GM18502 (cell line): ENCODE measurements around the gene UCHL1.

Source experiments
- ATAC-seq: cut with Tn5 transposase; IDR thresholded peaks from one replicate; pipeline ENCODE4 v1.9.1; 2021; ENCODE audit warnings: mild to moderate bottlenecking; ENCODE audit not compliant: unreplicated experiment, poor library complexity

The UCHL1 gene

DNA sequence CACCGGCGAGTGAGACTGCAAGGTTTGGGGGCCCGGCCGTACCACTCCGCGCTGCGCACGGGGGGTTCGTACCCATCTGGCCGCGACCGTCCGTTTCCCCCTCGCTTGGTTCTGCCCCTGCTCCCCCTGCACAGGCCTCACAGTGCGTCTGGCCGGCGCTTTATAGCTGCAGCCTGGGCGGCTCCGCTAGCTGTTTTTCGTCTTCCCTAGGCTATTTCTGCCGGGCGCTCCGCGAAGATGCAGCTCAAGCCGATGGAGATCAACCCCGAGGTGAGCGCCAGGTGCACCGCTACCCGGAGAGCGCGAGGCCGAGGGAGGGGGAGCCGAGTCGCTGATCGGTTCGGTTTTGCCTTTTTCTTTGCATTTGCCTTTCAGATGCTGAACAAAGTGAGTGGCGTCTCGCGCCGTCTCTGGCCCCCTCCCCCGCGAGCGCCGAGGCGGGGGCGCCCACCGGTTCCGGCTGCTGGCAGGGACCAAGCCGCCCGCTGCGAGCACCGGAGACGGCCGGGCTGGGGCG lies at the start of gene UCHL1:
TSS of gene UCHL1 (plus strand) at position 189 of the 517 bp plus-strand sequence. CDS start at position 238, 49 bp downstream.
- peak; percentile 68 for ATAC-seq

DNA sequence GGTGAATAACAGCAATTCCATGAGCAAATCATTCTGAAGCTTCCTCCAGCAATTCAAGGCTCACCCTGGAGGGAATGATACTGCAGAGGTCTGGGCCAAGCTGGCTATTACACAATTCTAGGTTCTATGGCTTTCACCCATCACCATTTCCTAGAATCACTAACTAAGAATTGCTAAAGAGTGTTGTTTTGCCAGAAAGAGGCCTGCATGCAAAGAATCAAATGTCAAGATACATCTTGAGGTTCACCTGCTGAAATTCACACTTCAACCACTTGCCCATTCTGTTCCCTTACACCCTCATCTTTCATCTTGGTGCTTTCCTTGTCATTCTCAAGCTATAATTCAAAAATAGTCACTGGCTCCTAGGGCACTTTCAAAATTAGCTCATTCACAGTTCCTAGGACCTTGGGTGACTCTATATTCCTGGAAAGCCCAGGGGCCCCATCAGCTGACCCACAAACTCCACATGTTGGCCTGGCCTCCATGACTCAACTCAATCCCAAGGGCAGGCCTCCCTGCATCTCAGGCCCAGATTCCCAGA lies 49.4 kb upstream of the UCHL1 start:
- no peak for ATAC-seq

DNA sequence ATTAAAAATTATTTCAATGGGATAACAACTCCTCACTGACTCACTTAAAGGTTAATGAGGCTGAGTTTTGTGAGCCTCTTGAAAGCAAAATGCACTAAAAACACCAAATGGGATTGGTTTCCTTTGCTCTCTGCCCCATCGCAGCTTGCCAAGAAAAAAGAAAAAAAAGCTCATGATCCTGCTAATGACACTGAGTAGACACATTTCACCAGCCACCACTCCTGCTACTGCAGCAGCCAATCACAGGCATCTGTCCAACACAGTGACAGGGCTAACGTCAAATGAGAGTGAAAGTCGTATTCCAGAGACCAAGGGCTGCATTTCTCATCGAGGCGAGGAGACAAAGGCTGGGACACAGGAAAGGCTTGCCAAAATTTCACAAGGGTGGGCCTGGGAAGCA lies 47.5 kb upstream of the UCHL1 start:
- ATAC-seq: no peak

DNA sequence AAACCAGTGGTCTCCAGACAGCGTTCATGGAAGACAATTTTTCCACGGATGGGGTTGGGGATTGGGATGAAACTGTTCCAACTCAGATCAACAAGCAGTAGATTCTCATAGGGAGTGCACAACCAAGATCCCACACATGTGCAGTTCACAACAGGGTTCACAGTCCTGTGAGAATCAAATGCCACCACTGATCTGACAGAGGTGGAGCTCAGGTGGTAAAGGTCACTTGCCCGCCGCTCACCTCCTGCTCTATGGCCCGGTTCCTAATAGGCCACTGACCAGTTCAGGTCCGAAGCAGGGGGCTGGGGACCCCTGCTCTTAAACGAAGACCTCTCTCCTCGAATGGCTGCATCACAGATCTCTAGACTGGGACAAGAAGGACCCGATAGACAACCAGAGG lies 46.8 kb upstream of the UCHL1 start:
- no peak for ATAC-seq

- no peak for ATAC-seq
Measured at GRCh38 chr4:41211951-41212615, 44.6 kb upstream of the UCHL1 start.

DNA sequence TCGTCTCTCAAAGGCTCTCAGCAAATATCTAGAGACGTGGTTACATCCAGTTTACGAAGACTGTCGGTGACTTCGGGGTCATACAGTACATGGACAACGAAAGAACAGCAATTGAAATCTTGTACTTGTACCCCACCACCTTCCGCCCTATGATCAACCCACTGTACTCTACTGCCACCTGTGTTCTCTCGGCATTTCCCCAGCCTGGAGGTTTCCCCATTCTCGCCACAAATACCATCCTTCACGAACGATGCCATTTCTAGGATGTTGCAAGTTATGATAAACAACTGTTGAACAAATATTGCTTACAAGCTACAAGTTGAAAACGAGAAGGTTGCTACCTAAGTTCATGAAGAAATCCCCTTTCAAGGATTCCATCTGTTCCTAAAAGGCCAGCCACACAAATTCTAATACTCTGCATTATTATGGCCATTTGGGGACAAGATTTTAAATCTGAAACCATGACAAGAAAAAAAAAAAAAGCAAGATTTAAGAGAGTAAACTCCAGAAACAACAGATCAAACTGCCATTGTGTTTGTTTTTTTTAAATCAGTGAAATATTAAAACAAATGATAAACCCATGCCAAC lies 44.0 kb upstream of the UCHL1 start:
- no peak for ATAC-seq

GRCh38 chr4:41213625-41214135 lies 43.0 kb upstream of the UCHL1 start:
- ATAC-seq: peak; percentile 11

GRCh38 chr4:41214136-41214824 lies 42.4 kb upstream of the UCHL1 start, which contains the start of gene APBB2:
TSS of gene APBB2 (minus strand) at chr4:41214542. CDS start at chr4:41033254, 181,288 bp downstream.
- peak; percentile 61 for ATAC-seq

GRCh38 chr4:41214825-41215146 lies 41.9 kb upstream of the UCHL1 start:
- no peak for ATAC-seq

- no peak for ATAC-seq
Measured at GRCh38 chr4:41215155-41215554, 41.6 kb upstream of the UCHL1 start.

DNA sequence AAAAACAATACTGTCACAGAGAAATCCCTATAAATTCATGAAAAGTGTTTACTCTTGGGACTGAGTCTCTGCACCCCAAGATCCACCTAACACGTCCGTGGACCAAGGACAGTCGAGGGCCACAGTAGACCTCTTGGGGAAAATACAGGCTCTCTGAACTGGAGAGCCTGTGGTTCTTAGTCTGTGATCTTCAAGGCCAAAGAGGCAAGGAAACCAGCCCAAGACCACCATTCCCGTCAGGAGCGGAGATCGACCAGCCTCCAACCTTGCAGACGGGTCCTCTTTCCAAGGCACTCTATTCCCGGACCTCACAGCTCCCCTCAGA lies 40.8 kb upstream of the UCHL1 start:
- no peak for ATAC-seq

DNA sequence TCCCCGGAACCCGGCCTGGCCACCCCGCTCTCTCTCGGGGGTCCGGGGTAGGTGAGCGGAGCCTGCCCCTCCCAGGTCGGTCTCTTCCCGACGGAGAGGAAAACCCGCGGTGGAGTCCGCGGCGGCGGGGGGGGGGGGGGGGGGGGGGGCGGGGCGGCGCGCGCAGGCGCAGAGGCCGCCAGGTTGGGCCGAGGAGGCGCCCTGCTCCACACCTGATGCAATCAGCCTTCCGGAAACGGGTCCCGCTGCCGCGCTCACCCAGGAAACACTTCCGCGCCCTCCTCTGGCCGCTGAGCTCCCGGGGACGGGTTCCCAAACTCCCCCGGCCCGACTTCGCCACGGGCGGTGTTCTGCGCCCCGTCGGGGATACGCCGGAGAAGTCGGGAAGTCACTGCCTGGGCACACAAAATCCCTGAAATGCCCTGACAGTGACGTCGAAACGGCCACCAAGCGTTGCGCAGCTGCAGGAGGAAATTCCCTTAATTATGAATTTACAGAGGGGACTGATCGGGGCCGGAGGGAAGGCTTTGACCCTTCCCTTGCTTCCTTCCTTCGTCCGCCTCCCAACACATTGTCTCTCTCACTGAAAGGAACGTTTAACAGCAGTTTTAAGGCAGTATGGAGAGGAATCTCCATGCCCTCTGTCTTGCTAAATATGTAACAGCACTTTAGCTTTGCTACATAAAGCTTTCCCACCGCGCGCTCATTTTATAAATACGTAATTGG lies 40.3 kb upstream of the UCHL1 start:
- ATAC-seq: peak; percentile 60

DNA sequence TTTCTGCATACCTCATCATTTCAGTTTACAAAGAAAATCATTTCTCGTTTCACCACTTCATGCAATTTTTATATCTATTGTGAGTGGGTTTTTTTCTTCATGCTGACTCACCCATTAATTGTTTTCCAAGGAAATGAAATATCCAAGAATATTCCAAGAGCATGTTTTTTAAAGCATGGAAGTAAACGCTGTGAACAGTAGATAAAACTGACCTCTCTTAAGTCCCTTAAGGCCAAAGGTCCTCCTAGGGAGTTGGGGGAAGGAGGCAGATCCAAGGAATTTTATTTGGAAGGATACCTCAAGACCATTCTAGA lies 39.8 kb upstream of the UCHL1 start:
- ATAC-seq: no peak

DNA sequence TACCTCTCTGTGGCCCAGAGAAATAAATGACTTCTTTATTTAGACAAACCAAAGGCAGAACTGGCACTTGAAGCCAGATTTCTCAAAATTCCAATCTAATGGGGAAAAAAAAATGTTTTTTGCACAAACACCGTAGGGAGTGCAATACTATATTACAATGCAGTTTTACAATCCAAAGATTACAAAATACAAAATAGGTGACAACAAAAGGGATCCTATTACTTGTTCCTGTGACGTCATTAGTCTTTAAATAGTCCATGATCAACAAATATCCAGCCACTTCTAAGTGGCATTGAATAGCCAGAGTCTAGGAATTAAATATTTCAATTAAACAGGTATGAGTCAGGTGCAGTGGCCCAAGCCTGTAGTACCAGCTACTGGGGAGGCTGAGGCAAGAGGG lies 39.4 kb upstream of the UCHL1 start:
- ATAC-seq: no peak

- no peak for ATAC-seq
Measured at GRCh38 chr4:41218703-41219102, 38.0 kb upstream of the UCHL1 start.

GRCh38 chr4:41219421-41219950 lies 37.2 kb upstream of the UCHL1 start:
- ATAC-seq: no peak

GRCh38 chr4:41221850-41222645 lies 34.7 kb upstream of the UCHL1 start:
- no peak for ATAC-seq

GRCh38 chr4:41227902-41228301 lies 28.8 kb upstream of the UCHL1 start:
- no peak for ATAC-seq

GRCh38 chr4:41232406-41232805 lies 24.3 kb upstream of the UCHL1 start:
- ATAC-seq: no peak

DNA sequence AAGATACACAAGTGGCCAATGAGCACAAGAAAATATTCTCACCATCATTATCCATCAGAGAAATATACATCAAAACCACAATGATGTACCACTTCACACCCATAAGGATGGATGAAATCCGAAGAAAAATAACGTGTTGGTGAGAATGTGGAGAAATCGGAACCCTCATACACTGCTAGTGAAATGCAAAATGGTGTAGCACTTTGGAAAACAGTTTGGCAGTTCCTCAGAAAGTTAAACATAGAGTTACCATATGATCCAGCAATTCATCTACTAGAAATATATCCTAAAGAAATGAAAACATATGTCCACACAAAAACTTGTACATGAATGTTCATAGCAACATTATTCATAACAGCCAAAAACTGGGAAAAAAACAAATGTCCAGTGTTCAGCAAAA lies 23.9 kb upstream of the UCHL1 start:
- no peak for ATAC-seq
